A549 treated with AZD9567 at 1 μM for 4 hours (cell line): ENCODE results near the gene NDUFA12. TPM values are rescaled to one million over a fixed set of nuclear protein-coding genes. Genes with fewer than 3 reads are reported as not detected.

Experiments
- total RNA-seq: library from RNA; stranded (reverse); fragments of 200-300 nt; extraction: Qiagen RNA extraction; gene quantifications from 5 replicates; pipeline ENCODE4 v1.2.3, GENCODE V29; 2022; ENCODE audit not compliant: insufficient read depth

The NDUFA12 gene
- total RNA-seq = 141 to 184 TPM (median 145 TPM) in 5 replicates

DNA sequence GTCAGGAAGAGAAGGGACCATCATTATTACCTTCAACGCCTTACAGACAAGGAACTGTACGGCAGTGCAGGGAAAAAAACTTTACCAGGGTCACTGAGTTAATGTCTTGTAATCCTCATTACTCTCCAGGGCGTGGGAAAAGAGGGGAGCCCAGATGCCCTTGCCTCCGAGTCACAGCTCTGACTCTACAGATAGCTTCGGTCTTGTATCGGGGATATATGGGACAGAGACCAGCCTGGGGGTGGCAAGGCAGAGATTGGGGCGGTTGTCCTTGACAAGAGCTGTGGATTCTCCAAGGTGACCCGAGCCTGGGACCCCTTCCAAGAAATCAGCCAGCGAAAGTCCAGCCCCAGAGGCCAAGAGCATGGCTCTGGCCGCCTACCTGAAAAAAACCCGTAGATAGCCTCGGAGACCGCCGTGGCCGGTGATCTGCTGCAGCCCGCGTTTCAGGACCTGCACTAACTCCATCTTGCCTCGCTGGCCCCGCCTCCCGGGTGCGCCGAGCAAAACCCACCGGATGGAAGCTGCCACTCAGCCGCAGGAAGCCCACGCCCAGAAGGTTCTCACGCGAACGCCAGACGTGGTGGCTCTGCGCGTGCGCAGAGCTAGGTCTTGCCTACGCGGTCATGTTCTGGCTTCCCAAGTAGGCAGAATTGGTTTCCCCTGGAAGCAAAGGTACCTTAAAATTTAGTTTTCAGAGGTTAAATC lies at the start of gene NDUFA12:
Gene NDUFA12, minus strand, starts transcription at position 485 of the 708 bp plus-strand sequence. Its CDS starts 17 bp downstream, at position 468.

Other genes starting within 250 kb of the NDUFA12 start
- gene NR2C1, start 69.9 kb upstream of the NDUFA12 start, total RNA-seq = 20.6 to 25.7 TPM (median 23.7 TPM) in 5 replicates
- gene FGD6, start 213.8 kb upstream of the NDUFA12 start, total RNA-seq = 9.6 to 14.4 TPM (median 11.7 TPM) in 5 replicates
- gene VEZT, start 214.1 kb upstream of the NDUFA12 start, total RNA-seq = 52.3 to 68.8 TPM (median 61.6 TPM) in 5 replicates